ENCODE results near the gene ERBB4.

GRCh38 chr2:212354382-212354781, 184.2 kb downstream of the ERBB4 start:
- TF ChIP-seq CTCF (conservative IDR thresholded peaks at IDR 0.05; ENCODE audit: low read length) (no peak), EZH2phosphoT487 (IDR thresholded peaks at IDR 0.05; ENCODE audit: borderline replicate concordance, low read depth, low read length) (no peak)
